ENCODE data around the gene TTLL10.

Gene TTLL10

GRCh38 chr1:1247341-1247913, 73.7 kb downstream of the TTLL10 start:
- no peak for FAIRE-seq
- TF ChIP-seq POLR2AphosphoS5 (IDR thresholded peaks at IDR 0.05; ENCODE audit: low read depth, low read length): no peak
- no peak for TF ChIP-seq POLR2A (IDR thresholded peaks at IDR 0.05; ENCODE audit: low read depth, low read length)
- TF ChIP-seq TAF1 (IDR thresholded peaks at IDR 0.05; ENCODE audit: borderline replicate concordance, low read depth, low read length): no peak

More at GRCh38 chr1:1247341-1247913, 73.7 kb downstream of the TTLL10 start:
- DNase-seq (ENCODE audit: insufficient read length): no peak
